Measurements from ENCODE around the gene PATJ. TPM values are rescaled to one million over a fixed set of nuclear protein-coding genes. Genes with fewer than 3 reads are reported as not detected.

PATJ gene
- total and polyA plus RNA-seq, 2 experiments from 2014 or later, result 35.3 to 68.4 TPM

- Histone ChIP-seq H3F3A (replicated peaks; ENCODE audit: low read depth) (no peaks in the 10 kb centered on the region), H3K27ac (ENCODE audit: low read depth) (peak overlapping the region; percentile 48; the same call in 1 of the 2 replicates), H3K27me3 (ENCODE audit: insufficient read depth) (no peaks in the 10 kb centered on the region), H3K4me1 (ENCODE audit: insufficient read depth) (peaks cover 28% of the 10 kb centered on the region), H3K4me2 (peak overlapping the region; percentile 16), H3K36me3 (ENCODE audit: insufficient read depth) (no peaks in the 10 kb centered on the region), H3K4me3 (no peak overlapping the region), H4K20me1 (replicated peaks; ENCODE audit: insufficient read depth) (no peaks in the 10 kb centered on the region), H3K79me2 (replicated peaks; ENCODE audit: insufficient read depth) (no peaks in the 10 kb centered on the region), H3K9me2 (ENCODE audit: insufficient read depth) (no peaks in the 10 kb centered on the region), H2AFZ (no peak overlapping the region)
- Mint-ChIP-seq H3K4me3 (no peak overlapping the region), H3K36me3 (ENCODE audit: low read depth) (peaks cover 3% of the 10 kb centered on the region; the same call in 1 of the 3 replicates), H3K4me1 (peaks cover 42% of the 10 kb centered on the region), H3K27ac (peak overlapping the region; percentile 69), H3K9me3 (no peaks in the 10 kb centered on the region), H3K27me3 (ENCODE audit: insufficient read depth, low read depth, poor library complexity) (no peaks in the 10 kb centered on the region)
- peak; percentile 64 for ATAC-seq
- DNase-seq (ENCODE audit: low spot score), result no peak
- TF ChIP-seq, protein P1, sequence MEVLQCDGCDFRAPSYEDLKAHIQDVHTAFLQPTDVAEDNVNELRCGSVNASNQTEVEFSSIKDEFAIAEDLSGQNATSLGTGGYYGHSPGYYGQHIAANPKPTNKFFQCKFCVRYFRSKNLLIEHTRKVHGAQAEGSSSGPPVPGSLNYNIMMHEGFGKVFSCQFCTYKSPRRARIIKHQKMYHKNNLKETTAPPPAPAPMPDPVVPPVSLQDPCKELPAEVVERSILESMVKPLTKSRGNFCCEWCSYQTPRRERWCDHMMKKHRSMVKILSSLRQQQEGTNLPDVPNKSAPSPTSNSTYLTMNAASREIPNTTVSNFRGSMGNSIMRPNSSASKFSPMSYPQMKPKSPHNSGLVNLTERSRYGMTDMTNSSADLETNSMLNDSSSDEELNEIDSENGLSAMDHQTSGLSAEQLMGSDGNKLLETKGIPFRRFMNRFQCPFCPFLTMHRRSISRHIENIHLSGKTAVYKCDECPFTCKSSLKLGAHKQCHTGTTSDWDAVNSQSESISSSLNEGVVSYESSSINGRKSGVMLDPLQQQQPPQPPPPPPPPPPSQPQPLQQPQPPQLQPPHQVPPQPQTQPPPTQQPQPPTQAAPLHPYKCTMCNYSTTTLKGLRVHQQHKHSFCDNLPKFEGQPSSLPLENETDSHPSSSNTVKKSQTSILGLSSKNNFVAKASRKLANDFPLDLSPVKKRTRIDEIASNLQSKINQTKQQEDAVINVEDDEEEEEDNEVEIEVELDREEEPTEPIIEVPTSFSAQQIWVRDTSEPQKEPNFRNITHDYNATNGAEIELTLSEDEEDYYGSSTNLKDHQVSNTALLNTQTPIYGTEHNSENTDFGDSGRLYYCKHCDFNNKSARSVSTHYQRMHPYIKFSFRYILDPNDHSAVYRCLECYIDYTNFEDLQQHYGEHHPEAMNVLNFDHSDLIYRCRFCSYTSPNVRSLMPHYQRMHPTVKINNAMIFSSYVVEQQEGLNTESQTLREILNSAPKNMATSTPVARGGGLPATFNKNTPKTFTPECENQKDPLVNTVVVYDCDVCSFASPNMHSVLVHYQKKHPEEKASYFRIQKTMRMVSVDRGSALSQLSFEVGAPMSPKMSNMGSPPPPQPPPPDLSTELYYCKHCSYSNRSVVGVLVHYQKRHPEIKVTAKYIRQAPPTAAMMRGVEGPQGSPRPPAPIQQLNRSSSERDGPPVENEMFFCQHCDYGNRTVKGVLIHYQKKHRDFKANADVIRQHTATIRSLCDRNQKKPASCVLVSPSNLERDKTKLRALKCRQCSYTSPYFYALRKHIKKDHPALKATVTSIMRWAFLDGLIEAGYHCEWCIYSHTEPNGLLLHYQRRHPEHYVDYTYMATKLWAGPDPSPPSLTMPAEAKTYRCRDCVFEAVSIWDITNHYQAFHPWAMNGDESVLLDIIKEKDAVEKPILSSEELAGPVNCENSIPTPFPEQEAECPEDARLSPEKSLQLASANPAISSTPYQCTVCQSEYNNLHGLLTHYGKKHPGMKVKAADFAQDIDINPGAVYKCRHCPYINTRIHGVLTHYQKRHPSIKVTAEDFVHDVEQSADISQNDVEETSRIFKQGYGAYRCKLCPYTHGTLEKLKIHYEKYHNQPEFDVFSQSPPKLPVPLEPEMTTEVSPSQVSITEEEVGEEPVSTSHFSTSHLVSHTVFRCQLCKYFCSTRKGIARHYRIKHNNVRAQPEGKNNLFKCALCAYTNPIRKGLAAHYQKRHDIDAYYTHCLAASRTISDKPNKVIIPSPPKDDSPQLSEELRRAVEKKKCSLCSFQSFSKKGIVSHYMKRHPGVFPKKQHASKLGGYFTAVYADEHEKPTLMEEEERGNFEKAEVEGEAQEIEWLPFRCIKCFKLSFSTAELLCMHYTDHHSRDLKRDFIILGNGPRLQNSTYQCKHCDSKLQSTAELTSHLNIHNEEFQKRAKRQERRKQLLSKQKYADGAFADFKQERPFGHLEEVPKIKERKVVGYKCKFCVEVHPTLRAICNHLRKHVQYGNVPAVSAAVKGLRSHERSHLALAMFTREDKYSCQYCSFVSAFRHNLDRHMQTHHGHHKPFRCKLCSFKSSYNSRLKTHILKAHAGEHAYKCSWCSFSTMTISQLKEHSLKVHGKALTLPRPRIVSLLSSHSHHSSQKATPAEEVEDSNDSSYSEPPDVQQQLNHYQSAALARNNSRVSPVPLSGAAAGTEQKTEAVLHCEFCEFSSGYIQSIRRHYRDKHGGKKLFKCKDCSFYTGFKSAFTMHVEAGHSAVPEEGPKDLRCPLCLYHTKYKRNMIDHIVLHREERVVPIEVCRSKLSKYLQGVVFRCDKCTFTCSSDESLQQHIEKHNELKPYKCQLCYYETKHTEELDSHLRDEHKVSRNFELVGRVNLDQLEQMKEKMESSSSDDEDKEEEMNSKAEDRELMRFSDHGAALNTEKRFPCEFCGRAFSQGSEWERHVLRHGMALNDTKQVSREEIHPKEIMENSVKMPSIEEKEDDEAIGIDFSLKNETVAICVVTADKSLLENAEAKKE (CRISPR knock-in tag; IDR thresholded peaks at IDR 0.05), result no peak
- TF ChIP-seq CTCF (conservative IDR thresholded peaks at IDR 0.05; ENCODE audit: low read depth in 2 of 2) (no peak), EZH2phosphoT487 (IDR thresholded peaks at IDR 0.05; ENCODE audit: unreplicated experiment) (no peak), ZNF114 (CRISPR knock-in tag; IDR thresholded peaks at IDR 0.05) (no peak), JUNB (IDR thresholded peaks at IDR 0.05; ENCODE audit: unreplicated experiment) (no peak), CREB1 (CRISPR knock-in tag; IDR thresholded peaks at IDR 0.05; ENCODE audit: low read depth) (no peak)
- TF ChIP-seq, protein P2, sequence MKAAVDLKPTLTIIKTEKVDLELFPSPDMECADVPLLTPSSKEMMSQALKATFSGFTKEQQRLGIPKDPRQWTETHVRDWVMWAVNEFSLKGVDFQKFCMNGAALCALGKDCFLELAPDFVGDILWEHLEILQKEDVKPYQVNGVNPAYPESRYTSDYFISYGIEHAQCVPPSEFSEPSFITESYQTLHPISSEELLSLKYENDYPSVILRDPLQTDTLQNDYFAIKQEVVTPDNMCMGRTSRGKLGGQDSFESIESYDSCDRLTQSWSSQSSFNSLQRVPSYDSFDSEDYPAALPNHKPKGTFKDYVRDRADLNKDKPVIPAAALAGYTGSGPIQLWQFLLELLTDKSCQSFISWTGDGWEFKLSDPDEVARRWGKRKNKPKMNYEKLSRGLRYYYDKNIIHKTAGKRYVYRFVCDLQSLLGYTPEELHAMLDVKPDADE (IDR thresholded peaks at IDR 0.05), result no peak
Observed at GRCh38 chr1:62040973-62041372, 298.7 kb downstream of the PATJ start.
